ENCODE results near the gene VENTX.

- no peak for TF ChIP-seq POLR2AphosphoS5 (IDR thresholded peaks at IDR 0.05)
- TF ChIP-seq CTCF (IDR thresholded peaks at IDR 0.05) = no peak
These were observed 26.8 kb downstream of the VENTX start for GRCh38 chr10:133264461-133264860.
